H9 (cell line): ENCODE data around the gene CYSLTR1. TPM values are rescaled to one million over a fixed set of nuclear protein-coding genes. Genes with fewer than 3 reads are reported as not detected.

Source experiments
- DNase-seq: peaks from one replicate; pipeline ENCODE4 v3.0.0-alpha.2; 2017
- H2AFZ ChIP-seq: one replicate; pipeline ENCODE4 v1.6.1; 2013; ENCODE audit warnings: mild to moderate bottlenecking, low read length, control low read depth, moderate library complexity
- H2AK5ac ChIP-seq: 2 replicates; pipeline ENCODE4 v1.6.1; 2013; ENCODE audit warnings: low read length, control low read depth, mixed read lengths; ENCODE audit not compliant: insufficient read length
- H2BK120ac ChIP-seq: one replicate; pipeline ENCODE4 v1.6.1; 2013; ENCODE audit warnings: low read depth, mild to moderate bottlenecking, low read length, control low read depth, inconsistent platforms; ENCODE audit not compliant: poor library complexity, severe bottlenecking
- H2BK12ac ChIP-seq: 2 replicates; pipeline ENCODE4 v1.6.1; 2013; ENCODE audit warnings: low read length, control low read depth, mixed read lengths, low read depth; ENCODE audit not compliant: insufficient read length
- H2BK15ac ChIP-seq: 2 replicates; pipeline ENCODE4 v1.6.1; 2013; ENCODE audit warnings: low read depth, low read length, control low read depth
- H2BK20ac ChIP-seq: one replicate; pipeline ENCODE4 v1.6.1; 2013; ENCODE audit warnings: low read depth, mild to moderate bottlenecking, low read length, control low read depth, inconsistent platforms; ENCODE audit not compliant: poor library complexity, severe bottlenecking
- H2BK5ac ChIP-seq: 2 replicates; pipeline ENCODE4 v1.6.1; 2013; ENCODE audit warnings: low read length, control low read depth, mixed read lengths; ENCODE audit not compliant: insufficient read length
- H3K14ac ChIP-seq: 2 replicates; pipeline ENCODE4 v1.6.1; 2013; ENCODE audit warnings: low read length, control low read depth; ENCODE audit not compliant: insufficient read depth
- H3K18ac ChIP-seq: 2 replicates; pipeline ENCODE4 v1.6.1; 2013; ENCODE audit warnings: low read depth, mild to moderate bottlenecking, mixed read lengths, low read length, control low read depth; ENCODE audit not compliant: insufficient read length
- H3K23ac ChIP-seq: 2 replicates; pipeline ENCODE4 v1.6.1; 2013; ENCODE audit warnings: low read length, control low read depth, mixed read lengths, low read depth; ENCODE audit not compliant: insufficient read length
- H3K23me2 ChIP-seq: 2 replicates; pipeline ENCODE4 v1.6.1; 2013; ENCODE audit warnings: low read depth, mild to moderate bottlenecking, mixed read lengths, low read length, control low read depth; ENCODE audit not compliant: insufficient read length, poor library complexity, severe bottlenecking
- H3K27ac ChIP-seq: 2 replicates; pipeline ENCODE4 v1.5.1; 2013; ENCODE audit warnings: low read length, control low read depth, mixed read lengths, low read depth; ENCODE audit not compliant: insufficient read length
- H3K27me3 ChIP-seq: 2 replicates; pipeline ENCODE4 v1.6.1; 2013; ENCODE audit warnings: low read length, control low read depth, inconsistent platforms; ENCODE audit not compliant: insufficient read depth
- H3K4ac ChIP-seq: 2 replicates; pipeline ENCODE4 v1.6.1; 2013; ENCODE audit warnings: low read depth, mild to moderate bottlenecking, control low read depth, inconsistent platforms, low read length, moderate library complexity
- H3K4me1 ChIP-seq: 2 replicates; pipeline ENCODE4 v1.6.1; 2013; ENCODE audit warnings: low read length, control low read depth, inconsistent platforms; ENCODE audit not compliant: insufficient read depth
- H3K4me2 ChIP-seq: 2 replicates; pipeline ENCODE4 v1.6.1; 2013; ENCODE audit warnings: low read length, control low read depth, mixed read lengths; ENCODE audit not compliant: insufficient read length, insufficient read depth
- H3K56ac ChIP-seq: 2 replicates; pipeline ENCODE4 v1.6.1; 2013; ENCODE audit warnings: low read depth, mild to moderate bottlenecking, mixed read lengths, low read length, control low read depth; ENCODE audit not compliant: insufficient read length
- H3K79me1 ChIP-seq: 2 replicates; pipeline ENCODE4 v1.6.1; 2013; ENCODE audit warnings: low read depth, mild to moderate bottlenecking, moderate library complexity, low read length, control low read depth, inconsistent platforms; ENCODE audit not compliant: insufficient read depth, poor library complexity, severe bottlenecking
- H3K79me2 ChIP-seq: 2 replicates; pipeline ENCODE4 v1.6.1; 2013; ENCODE audit warnings: low read length, control low read depth, inconsistent platforms; ENCODE audit not compliant: insufficient read depth
- H3K9ac ChIP-seq: 2 replicates; pipeline ENCODE4 v1.6.1; 2013; ENCODE audit warnings: low read length, control low read depth, mixed read lengths; ENCODE audit not compliant: insufficient read length; ENCODE audit errors: extremely low read depth
- H3K9me3 ChIP-seq: one replicate; pipeline ENCODE4 v1.6.1; 2013; ENCODE audit warnings: low read depth, low read length, inconsistent platforms; ENCODE audit not compliant: control insufficient read depth
- H3T11ph ChIP-seq: one replicate; pipeline ENCODE4 v1.6.1; 2013; ENCODE audit warnings: mild to moderate bottlenecking, low read length, control low read depth, inconsistent platforms
- H4K20me1 ChIP-seq: one replicate; pipeline ENCODE4 v1.6.1; 2013; ENCODE audit not compliant: control insufficient read depth, insufficient read length, insufficient read depth
- H4K5ac ChIP-seq: 2 replicates; pipeline ENCODE4 v1.6.1; 2013; ENCODE audit warnings: low read depth, mild to moderate bottlenecking, mixed read lengths, low read length, control low read depth; ENCODE audit not compliant: insufficient read length
- H4K8ac ChIP-seq: replicated peaks from 2 replicates; pipeline ENCODE4 v1.6.1; 2013; ENCODE audit warnings: low read length, control low read depth, mixed read lengths, low read depth; ENCODE audit not compliant: insufficient read length
- H4K91ac ChIP-seq: 2 replicates; pipeline ENCODE4 v1.6.1; 2013; ENCODE audit warnings: low read depth, mild to moderate bottlenecking, moderate library complexity, mixed read lengths, low read length, control low read depth; ENCODE audit not compliant: insufficient read length
- H3K27ac Mint-ChIP-seq, 3 experiments: 2 replicates in 2 of 3; 3 replicates in 1 of 3; pipeline ENCODE4 v1.8.0; 2020 to 2021; ENCODE audit warnings: mixed read lengths in 3 of 3, mild to moderate bottlenecking in 1 of 3, moderate library complexity in 1 of 3
- H3K27me3 Mint-ChIP-seq: 2 replicates; pipeline ENCODE4 v1.8.0; 2021; ENCODE audit warnings: low read depth, mild to moderate bottlenecking, moderate library complexity, mixed read lengths
- H3K36me3 Mint-ChIP-seq, 3 experiments: 2 replicates in 2 of 3; 3 replicates in 1 of 3; pipeline ENCODE4 v1.8.0; 2020 to 2021; ENCODE audit warnings: low read depth in 3 of 3, mixed read lengths in 3 of 3; ENCODE audit not compliant: insufficient read depth in 1 of 3
- H3K4me1 Mint-ChIP-seq, 2 experiments: 2 replicates each; pipeline ENCODE4 v1.8.0; 2020; ENCODE audit warnings: mixed read lengths in 2 of 2
- H3K4me3 Mint-ChIP-seq, 2 experiments: 2 replicates in 1 of 2; 3 replicates in 1 of 2; pipeline ENCODE4 v1.8.0; 2020 to 2021; ENCODE audit warnings: mild to moderate bottlenecking in 2 of 2, mixed read lengths in 2 of 2, moderate library complexity in 1 of 2
- H3K9me3 Mint-ChIP-seq, 2 experiments: 2 replicates in 1 of 2; 3 replicates in 1 of 2; pipeline ENCODE4 v1.8.0; 2020; ENCODE audit warnings: mild to moderate bottlenecking in 2 of 2, mixed read lengths in 2 of 2, moderate library complexity in 1 of 2
- WGBS: extraction: QIAGEN DNeasy Blood & Tissue Kit; methylation state at CpG from one replicate; pipeline ENCODE4 v1.1.7; 2013; ENCODE audit warnings: missing lambda C conversion rate, low lambda C conversion rate, mixed read lengths; ENCODE audit not compliant: insufficient read length; ENCODE audit errors: extremely low coverage; 5-methylcytosine and 5-hydroxymethylcytosine counted together
- total RNA-seq: library from RNA; stranded (reverse); gene quantifications from 2 replicates; pipeline ENCODE4 v1.2.1, GENCODE V29; 2021
- TF ChIP-seq, protein P1 (sequence below): fragments of 200-600 bp; sonication (generic); conservative IDR thresholded peaks from 3 replicates; pipeline ENCODE4 v1.8.0; 2021; ENCODE audit warnings: antibody characterized with exemption, mild to moderate bottlenecking

Gene CYSLTR1
- total RNA-seq, 1 experiment from 2014 or later, result not detected

DNA sequence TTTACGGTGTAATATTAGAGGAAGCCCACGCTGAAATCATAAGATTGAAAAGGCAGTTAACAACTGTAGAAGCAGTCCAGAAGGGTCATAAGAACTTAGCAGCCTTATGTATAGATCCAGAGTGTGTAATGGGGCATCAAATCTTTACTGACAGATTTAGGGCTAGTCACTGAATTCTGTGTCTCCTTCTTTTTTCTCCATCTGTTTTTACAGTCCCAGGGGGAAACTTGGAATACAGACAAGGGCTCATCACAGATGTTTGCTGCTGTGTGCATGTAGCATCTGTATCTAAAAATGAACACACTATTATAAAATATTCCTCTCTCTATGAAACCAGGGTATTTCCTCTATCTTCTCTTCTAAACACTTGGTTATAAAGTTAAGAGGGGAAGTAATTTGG lies 43.9 kb downstream of the CYSLTR1 start:
- Histone ChIP-seq H3K23me2 (no peaks in the 10 kb centered on the region), H3K9ac (no peak overlapping the region), H3T11ph (no peak overlapping the region), H4K8ac (no peak overlapping the region), H2BK12ac (no peak overlapping the region), H2BK15ac (no peak overlapping the region), H3K23ac (no peak overlapping the region), H3K79me2 (no peaks in the 10 kb centered on the region), H3K4ac (no peak overlapping the region), H2AK5ac (no peak overlapping the region), H4K20me1 (no peaks in the 10 kb centered on the region), H3K56ac (no peak overlapping the region), H3K14ac (no peak overlapping the region), H4K5ac (no peak overlapping the region), H2BK120ac (no peak overlapping the region), H3K4me2 (no peak overlapping the region), H3K27me3 (no peaks in the 10 kb centered on the region), H3K9me3 (no peaks in the 10 kb centered on the region), H2BK20ac (no peak overlapping the region), H3K79me1 (no peaks in the 10 kb centered on the region), H4K91ac (no peak overlapping the region), H2BK5ac (no peak overlapping the region), H3K18ac (no peak overlapping the region), H2AFZ (no peak overlapping the region), H3K4me1 (no peaks in the 10 kb centered on the region), H3K27ac (no peak overlapping the region)
- no peak for DNase-seq
- no CpG with 5 or more reads among the region's 2 CpGs for WGBS
- peaks cover 0 to 6% (median 5%) of the 10 kb centered on the region in 3 experiments; a peak in 4 of 7 replicates for H3K36me3 Mint-ChIP-seq
- no peak overlapping the region for H3K4me3 Mint-ChIP-seq
- peaks cover 0 to 5% of the 10 kb centered on the region in 2 experiments; a peak in 1 of 4 replicates for H3K4me1 Mint-ChIP-seq
- TF ChIP-seq, protein P1, sequence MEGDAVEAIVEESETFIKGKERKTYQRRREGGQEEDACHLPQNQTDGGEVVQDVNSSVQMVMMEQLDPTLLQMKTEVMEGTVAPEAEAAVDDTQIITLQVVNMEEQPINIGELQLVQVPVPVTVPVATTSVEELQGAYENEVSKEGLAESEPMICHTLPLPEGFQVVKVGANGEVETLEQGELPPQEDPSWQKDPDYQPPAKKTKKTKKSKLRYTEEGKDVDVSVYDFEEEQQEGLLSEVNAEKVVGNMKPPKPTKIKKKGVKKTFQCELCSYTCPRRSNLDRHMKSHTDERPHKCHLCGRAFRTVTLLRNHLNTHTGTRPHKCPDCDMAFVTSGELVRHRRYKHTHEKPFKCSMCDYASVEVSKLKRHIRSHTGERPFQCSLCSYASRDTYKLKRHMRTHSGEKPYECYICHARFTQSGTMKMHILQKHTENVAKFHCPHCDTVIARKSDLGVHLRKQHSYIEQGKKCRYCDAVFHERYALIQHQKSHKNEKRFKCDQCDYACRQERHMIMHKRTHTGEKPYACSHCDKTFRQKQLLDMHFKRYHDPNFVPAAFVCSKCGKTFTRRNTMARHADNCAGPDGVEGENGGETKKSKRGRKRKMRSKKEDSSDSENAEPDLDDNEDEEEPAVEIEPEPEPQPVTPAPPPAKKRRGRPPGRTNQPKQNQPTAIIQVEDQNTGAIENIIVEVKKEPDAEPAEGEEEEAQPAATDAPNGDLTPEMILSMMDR, result no peak
- H3K27ac Mint-ChIP-seq, result no peak overlapping the region
- no peaks in the 10 kb centered on the region for H3K27me3 Mint-ChIP-seq
- H3K9me3 Mint-ChIP-seq, result peaks cover 63 to 74% of the 10 kb centered on the region in 2 experiments
